Stimulated activated CD8-positive, alpha-beta memory T cell treated with anti-CD3 and anti-CD28 coated beads, Interleukin-4, amount 100 ng/mL, for 24 hours (primary cell): ENCODE results near the gene TTR.

Experiments used
- DNase-seq: peaks from one replicate; pipeline ENCODE4 v3.0.0-alpha.2; 2020; ENCODE audit warnings: low read depth

TTR gene

DNA sequence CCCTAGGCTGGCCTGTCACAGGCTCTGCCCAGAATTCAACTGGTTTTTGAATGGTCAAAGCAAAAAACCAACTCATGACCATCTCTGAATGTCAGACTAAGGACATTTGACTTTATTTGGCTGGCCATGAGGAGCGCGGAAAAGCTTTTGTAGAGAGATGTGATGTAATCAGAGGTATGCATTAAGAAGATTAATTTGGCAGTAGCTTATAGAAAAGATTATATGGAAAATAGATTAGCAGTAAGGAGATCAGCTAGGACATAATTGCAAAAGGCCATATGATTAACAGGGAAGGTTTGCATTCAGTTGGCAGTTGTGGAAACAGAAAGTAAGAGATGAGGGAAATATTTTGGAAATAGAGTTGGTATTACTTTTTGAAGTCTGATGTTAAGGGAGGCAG, 12.3 kb upstream of the TTR start:
- no peak for DNase-seq

DNA sequence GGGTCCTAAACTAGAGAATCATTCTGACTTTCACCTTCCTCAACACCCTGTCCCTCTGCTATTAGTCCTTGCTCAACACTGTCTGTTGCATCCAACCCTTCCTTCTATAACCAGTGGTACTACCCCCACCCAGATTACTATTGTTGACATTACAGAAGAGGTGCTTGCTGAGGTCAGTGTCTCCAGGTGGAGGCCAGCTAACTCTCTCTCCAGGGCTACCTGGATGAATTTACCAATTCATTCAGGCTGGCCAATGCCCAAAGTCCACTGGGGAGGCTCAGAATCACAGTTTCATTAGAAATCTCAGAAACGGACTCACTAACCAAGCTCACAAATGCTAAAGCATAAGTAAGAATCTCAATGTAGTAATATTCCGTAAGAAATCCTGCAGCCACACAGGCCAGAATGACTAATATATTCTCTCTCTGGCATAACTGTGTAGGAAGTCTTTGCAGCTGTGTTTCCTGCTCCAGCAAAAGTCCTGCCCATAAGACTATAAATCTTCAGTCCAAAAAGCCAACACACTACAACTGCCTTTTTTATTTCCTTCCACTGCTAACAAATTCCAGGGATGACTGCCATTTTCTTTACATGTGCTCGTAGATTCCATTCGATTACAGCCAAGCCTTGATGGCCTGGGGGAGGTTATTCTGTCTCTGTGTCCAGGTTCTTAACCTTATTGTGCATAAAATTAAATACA, 10.0 kb upstream of the TTR start:
- no peak for DNase-seq

DNA sequence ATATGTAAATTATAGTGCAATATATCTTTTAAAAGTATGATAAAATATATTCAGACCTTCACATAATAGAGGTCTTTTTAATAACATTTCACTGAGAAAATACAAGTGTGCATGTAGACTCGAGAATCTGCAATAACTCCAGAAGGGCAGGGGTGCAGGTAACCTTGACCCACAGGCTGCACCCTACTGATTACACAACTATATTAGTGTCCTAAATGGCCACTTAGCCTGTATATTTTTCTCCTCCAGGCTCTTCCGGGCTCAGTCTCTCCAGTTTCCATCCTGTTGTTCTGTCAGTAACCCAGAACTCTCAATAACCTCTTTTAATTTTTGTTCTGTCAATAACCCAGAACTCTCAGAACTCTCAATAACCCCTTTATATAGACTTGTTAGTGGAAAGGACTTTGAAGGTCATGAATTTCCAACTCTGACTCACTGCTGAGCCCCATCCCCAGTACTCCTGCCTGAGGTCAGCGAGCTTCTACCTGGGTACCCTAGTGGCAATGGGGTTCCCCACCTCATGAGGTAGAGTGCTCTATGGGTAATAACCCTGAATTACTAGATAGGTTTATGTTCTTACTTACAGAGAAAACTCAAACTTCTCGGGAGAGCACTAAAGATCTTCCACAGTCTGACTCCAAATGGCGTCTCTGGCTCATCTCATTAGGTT, 8.4 kb upstream of the TTR start:
- DNase-seq: no peak

DNA sequence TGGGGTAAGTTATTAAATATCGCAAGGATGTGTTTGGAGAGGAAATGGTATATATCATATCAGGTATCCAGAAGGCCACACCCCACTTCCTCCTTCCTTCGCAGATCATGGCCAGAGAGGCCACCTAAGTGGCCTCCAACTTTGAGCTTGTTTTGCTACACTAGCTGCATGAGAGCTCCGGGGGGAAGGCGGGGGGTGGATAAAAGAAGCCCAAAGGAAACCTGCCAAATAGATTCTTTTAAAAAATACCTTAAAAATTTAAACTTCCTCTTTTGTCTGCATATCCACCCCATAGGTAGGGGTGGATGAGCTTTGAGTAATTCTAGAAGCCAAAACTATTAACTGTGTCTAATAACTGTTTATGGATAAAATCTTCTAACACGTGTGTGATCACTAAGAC, 5.7 kb upstream of the TTR start:
- DNase-seq: no peak

DNA sequence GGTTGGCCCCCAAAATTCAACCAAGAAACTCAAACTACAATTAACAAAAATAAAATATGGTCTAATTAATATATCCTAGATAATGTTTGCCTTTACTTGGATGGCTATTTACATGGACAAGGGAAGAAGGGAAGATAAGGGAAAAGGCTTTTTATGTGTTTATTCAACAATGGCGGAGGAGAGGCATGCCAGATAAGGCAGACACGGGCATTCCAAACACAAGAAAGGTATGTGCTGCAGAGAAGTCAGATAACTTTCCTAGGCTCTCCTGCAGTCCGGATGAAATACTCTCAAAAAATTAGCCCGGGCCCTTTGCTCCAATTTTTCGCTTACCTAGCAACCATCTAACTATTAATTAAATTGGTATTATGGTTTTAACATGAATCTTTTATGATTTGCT, 5.1 kb upstream of the TTR start:
- DNase-seq: no peak

DNA sequence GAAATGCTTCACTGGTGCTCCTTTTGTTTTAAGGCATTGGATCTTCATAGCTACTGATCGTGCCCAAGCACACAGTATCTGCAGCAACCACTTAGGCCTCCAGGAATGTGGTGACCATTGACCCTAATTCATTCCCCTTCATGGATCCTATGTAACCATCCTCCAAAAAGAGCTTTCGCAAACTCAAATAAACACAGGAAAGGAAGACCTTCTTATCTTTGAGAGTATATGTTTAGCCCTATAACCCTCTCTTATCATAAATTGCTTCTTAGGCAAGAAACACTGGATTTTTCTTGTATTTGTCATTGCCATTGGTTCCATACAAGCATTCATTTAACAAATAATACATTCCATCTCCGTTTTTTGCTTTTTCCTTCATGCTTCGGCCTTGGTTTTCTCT, 4.1 kb upstream of the TTR start:
- no peak for DNase-seq

DNA sequence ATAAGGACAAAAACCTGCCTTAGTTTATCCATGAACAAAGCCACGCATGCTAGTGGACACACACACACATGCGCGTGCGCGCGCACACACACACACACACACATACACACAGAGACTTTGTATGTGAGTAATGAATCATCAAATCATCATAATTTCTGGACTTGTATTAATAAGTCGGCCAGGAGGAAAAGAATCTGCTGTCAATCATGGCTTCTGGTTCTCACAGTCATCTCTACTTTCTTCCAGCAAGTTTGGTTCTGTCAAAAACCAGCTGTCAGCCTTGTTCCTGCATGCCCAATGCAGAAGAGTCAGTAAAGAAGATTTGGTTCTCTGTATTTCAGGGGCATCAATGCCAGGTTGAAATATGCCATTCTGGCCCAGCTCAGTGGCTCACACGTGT, 1.1 kb upstream of the TTR start:
- no peak for DNase-seq

DNA sequence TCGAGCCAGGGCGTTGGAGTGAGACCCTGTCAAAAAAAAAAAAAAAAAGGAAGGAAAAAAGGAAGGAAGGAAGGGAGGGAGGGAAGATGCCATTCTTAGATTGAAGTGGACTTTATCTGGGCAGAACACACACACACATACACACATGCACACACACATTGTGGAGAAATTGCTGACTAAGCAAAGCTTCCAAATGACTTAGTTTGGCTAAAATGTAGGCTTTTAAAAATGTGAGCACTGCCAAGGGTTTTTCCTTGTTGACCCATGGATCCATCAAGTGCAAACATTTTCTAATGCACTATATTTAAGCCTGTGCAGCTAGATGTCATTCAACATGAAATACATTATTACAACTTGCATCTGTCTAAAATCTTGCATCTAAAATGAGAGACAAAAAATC, 564 bp upstream of the TTR start:
- DNase-seq: no peak

DNA sequence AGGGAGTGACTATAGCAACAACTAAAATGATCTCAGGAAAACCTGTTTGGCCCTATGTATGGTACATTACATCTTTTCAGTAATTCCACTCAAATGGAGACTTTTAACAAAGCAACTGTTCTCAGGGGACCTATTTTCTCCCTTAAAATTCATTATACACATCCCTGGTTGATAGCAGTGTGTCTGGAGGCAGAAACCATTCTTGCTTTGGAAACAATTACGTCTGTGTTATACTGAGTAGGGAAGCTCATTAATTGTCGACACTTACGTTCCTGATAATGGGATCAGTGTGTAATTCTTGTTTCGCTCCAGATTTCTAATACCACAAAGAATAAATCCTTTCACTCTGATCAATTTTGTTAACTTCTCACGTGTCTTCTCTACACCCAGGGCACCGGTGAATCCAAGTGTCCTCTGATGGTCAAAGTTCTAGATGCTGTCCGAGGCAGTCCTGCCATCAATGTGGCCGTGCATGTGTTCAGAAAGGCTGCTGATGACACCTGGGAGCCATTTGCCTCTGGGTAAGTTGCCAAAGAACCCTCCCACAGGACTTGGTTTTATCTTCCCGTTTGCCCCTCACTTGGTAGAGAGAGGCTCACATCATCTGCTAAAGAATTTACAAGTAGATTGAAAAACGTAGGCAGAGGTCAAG, 955 bp downstream of the TTR start:
- no peak for DNase-seq

DNA sequence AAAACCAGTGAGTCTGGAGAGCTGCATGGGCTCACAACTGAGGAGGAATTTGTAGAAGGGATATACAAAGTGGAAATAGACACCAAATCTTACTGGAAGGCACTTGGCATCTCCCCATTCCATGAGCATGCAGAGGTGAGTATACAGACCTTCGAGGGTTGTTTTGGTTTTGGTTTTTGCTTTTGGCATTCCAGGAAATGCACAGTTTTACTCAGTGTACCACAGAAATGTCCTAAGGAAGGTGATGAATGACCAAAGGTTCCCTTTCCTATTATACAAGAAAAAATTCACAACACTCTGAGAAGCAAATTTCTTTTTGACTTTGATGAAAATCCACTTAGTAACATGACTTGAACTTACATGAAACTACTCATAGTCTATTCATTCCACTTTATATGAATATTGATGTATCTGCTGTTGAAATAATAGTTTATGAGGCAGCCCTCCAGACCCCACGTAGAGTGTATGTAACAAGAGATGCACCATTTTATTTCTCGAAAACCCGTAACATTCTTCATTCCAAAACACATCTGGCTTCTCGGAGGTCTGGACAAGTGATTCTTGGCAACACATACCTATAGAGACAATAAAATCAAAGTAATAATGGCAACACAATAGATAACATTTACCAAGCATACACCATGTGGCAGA, 3.6 kb downstream of the TTR start:
- DNase-seq: no peak

DNA sequence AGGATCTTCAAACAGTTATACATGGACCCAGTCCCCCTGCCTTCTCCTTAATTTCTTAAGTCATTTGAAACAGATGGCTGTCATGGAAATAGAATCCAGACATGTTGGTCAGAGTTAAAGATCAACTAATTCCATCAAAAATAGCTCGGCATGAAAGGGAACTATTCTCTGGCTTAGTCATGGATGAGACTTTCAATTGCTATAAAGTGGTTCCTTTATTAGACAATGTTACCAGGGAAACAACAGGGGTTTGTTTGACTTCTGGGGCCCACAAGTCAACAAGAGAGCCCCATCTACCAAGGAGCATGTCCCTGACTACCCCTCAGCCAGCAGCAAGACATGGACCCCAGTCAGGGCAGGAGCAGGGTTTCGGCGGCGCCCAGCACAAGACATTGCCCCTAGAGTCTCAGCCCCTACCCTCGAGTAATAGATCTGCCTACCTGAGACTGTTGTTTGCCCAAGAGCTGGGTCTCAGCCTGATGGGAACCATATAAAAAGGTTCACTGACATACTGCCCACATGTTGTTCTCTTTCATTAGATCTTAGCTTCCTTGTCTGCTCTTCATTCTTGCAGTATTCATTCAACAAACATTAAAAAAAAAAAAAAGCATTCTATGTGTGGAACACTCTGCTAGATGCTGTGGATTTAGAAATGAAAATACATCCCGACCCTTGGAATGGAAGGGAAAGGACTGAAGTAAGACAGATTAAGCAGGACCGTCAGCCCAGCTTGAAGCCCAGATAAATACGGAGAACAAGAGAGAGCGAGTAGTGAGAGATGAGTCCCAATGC, 4.6 kb downstream of the TTR start:
- DNase-seq: no peak

DNA sequence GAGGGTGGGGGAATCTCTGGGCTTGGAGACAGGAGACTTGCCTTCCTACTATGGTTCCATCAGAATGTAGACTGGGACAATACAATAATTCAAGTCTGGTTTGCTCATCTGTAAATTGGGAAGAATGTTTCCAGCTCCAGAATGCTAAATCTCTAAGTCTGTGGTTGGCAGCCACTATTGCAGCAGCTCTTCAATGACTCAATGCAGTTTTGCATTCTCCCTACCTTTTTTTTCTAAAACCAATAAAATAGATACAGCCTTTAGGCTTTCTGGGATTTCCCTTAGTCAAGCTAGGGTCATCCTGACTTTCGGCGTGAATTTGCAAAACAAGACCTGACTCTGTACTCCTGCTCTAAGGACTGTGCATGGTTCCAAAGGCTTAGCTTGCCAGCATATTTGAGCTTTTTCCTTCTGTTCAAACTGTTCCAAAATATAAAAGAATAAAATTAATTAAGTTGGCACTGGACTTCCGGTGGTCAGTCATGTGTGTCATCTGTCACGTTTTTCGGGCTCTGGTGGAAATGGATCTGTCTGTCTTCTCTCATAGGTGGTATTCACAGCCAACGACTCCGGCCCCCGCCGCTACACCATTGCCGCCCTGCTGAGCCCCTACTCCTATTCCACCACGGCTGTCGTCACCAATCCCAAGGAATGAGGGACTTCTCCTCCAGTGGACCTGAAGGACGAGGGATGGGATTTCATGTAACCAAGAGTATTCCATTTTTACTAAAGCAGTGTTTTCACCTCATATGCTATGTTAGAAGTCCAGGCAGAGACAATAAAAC, 6.5 kb downstream of the TTR start:
- DNase-seq: no peak

DNA sequence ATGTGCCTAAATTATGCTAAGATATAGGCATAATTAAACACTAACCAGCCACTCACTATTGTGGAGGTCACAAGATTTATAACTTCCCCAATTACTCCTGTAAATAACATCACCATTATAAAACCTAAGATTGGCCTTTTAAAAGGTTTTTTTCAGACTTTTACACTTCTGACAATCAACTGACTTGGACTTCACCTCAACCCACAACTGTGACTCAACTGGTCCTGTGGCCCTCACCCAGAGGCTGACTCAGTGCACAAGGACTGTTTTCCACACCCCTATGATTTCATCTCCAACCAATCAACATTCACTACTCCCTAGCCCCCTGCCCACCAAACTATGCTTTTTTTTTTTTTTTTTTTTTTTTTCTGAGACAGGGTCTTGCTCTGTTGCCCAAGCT, 11.6 kb downstream of the TTR start:
- no peak for DNase-seq

DNA sequence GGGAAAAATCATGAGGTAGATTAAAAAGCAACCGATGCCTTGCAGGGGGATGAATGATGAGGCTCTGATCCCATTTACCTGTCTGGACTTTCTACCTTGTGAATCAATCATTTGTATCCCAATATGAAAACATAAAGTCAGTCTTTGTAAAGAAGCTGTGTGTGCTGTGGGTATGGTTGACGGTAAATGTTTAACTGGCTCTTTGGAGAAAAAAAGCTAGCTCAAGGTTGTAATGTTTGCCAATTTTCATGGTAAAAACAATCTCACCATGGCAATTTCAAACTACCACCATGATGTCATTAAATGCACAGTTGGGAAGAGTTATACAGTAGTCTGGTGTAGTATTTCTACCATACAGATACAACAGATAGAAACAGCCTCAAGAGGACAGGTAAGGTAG, 14.6 kb downstream of the TTR start:
- no peak for DNase-seq

DNA sequence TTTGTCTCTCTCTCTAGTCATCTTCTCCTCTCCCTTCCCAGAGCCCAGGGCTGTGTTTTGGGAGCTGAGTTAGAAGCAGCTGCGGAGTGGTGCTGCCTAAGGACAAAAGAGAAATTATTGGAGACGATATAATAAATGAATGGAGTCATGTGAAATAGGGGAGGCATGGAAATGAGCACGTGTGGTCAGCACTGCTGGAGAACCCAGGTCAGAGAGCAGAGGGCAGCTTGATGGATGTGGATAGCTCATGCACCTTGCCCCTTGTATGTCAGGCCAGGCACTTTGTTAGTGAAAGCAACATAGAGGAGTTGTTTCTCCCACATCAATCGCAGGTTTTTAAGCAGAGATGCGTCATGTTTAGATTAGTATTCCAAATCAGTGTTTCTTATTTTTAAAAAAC, 15.7 kb downstream of the TTR start:
- no peak for DNase-seq

DNA sequence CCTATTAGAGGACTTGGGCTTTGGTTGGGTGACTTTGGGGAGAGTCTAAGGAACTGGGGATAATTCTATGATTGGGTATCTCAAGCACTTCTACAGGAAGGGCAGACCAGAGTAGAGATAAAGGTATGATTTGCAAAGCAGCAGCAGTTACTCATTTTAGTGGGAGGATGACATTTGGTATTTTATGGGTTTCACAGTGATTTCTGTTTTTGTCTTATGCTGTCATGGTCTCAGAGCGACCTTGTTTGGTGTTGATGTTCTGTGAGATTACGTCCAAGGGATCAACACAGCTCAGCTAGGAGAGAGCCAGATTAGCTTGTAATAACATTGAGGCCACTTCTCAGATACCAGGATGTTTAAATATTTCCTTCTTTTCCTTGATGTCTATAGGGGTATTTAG, 18.2 kb downstream of the TTR start:
- DNase-seq: no peak

DNA sequence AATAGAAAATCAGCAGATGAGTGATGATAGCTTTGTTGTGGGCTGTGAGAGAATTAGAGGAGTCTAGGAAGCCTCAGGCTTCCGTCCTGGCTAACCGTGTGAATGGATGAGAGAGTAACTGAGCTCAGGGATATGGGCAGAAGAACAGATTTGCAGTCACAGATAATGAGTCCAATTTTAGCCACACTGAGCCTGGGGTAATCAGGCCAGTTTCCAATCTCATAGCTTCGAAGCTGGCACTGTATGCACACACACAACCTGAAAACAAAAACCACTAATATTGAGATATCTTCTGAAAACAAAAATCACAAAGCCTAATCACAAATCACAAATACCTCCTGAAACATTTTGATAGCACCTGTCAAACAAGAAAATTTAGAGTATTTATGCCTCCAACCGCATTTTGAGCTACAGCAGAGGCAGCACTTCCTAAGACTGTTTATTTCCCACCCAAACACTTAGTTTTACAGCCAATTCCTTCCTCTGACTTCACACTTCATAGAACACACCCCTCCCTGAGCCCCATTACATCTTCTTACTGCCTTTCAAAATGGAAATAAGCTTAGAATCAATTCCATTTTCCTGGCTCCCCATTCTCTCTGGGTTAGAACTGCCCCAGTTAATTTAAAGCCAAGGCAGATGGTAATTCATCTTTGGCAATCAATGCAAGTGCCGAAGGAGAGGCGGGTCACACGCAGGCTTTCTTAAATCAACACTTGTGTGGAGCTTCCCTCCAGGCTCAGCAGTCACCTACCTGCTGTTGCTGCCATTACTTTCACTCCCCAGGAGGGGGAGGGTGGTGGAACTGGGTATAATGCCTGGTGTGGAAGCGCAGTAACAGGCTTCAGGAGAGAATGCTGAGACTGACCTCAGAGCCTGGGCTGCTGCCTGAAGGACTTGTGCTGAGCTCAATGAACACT, 18.9 kb downstream of the TTR start:
- DNase-seq: no peak

DNA sequence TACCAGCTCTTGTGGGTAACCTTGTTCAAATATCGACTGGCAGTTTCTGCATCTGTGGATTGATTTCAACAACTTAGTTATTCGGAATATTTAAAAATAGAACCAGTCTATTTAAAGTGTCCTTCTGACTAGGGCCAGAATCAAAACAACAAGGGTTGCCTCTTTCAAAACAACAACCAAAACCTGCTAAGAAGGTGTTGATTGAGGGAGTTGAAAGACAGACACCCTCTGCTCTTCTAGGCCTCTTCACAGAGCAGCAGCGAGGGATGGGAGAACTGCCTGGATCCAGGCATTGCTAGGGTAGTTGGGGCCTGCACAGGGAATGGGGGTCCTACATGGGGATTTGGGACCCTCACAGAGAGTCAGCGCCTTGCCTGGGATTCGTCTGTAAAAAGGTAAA, 19.8 kb downstream of the TTR start:
- no peak for DNase-seq

DNA sequence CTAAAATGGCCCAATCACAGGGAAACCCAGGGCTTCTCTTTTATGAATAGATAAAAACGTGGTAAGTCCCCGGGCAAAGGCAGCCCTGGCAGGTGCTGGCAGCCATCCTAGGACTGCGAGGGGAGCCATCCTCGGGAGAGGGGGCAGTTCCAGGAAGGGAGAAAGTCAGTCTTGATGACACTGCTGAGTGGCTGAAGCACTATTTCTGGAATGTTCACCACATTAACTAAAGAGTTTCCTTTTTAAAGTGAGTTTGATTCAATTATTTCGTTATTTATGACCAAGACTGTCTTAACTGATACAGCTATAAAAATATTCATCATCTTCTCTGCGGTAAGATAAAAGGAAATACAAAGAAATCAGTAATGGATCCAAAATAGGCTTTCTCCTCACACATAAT, 20.4 kb downstream of the TTR start:
- DNase-seq: no peak

DNA sequence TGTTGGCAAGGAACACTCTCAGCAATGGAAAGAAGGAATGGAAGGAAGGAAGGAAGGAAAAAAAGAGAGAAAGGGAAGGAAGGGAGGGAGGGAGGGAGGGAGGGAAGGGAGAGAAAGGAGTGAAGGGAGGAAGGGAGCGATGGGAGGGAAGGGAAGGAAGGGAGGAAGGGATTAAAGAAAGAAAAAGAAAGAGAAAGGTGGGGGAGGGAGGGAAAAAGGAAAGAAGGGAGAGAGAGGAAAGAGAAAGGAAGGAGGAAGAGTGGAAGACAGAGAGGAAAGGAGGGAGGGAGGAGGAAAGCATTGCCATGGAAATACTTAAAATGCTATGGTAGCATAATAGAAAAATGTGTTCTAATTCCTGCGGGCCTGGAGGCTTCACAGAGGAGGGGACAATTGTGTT, 22.4 kb downstream of the TTR start:
- no peak for DNase-seq
